ENCODE measurements around the gene MAN1C1. TPM values are rescaled to one million over a fixed set of nuclear protein-coding genes. Genes with fewer than 3 reads are reported as not detected.

Gene MAN1C1
- total and polyA plus RNA-seq, 2 donors (not counting 3 experiments of a cell fraction or from before 2014, with no cell fraction given) = 1.5 to 4.0 TPM

GRCh38 chr1:25766721-25767436 is 150.3 kb downstream of the MAN1C1 start:
- Histone ChIP-seq H2AFZ (ENCODE audit: low read depth, low read length) (no peak overlapping the region), H3K9me3 (replicated peaks; ENCODE audit: control insufficient read depth, insufficient read depth, low read length) (no peaks in the 10 kb centered on the region), H3K4me2 (ENCODE audit: insufficient read depth, low read length) (no peak overlapping the region), H3K4me1 (ENCODE audit: control insufficient read depth, extremely low read depth, insufficient read depth, low read length) (no peaks in the 10 kb centered on the region), H3K9ac (replicated peaks; ENCODE audit: extremely low read depth, insufficient read depth, low read length) (no peak overlapping the region), H3K27ac (ENCODE audit: insufficient read depth, low read depth, low read length) (no peak overlapping the region), H3K79me2 (ENCODE audit: control insufficient read depth, insufficient read depth, low read length) (no peaks in the 10 kb centered on the region), H4K20me1 (replicated peaks; ENCODE audit: control insufficient read depth, extremely low read depth, insufficient read depth, low read length) (no peaks in the 10 kb centered on the region), H3K4me3 (replicated peaks in 1 of 3; ENCODE audit: insufficient read depth in 1 of 3, low read depth in 1 of 3, low read length in 3 of 3) (no peak overlapping the region), H3K36me3 (ENCODE audit: control insufficient read depth in 2 of 2, extremely low read depth in 1 of 2, insufficient read depth in 2 of 2, low read length in 2 of 2) (no peaks in the 10 kb centered on the region), H3K9me1 (replicated peaks; ENCODE audit: control insufficient read depth, extremely low read depth, insufficient read depth, low read length) (no peaks in the 10 kb centered on the region), H3K27me3 (ENCODE audit: control insufficient read depth in 2 of 2, insufficient read depth in 2 of 2, low read length in 2 of 2) (no peaks in the 10 kb centered on the region)
- dilution Hi-C loops (cut with MboI; ENCODE audit: extremely low pct_ligation_motif_present, low sequenced_read_pairs) (no loop called here), intact Hi-C loops (cut with micrococcal nuclease) (no loop called here)
- ChIA-PET POLR2A (no interaction called here), CTCF (interaction anchor here (1.2 to 1.3 kb wide), 2 partner anchors 7 to 158 kb away, joined by 4 read pairs; no protein-coding TSS in a partner anchor)
- no peak for TF ChIP-seq MYC (IDR thresholded peaks at IDR 0.05; ENCODE audit: low read depth, low read length)
- TF ChIP-seq POLR2A (IDR thresholded peaks at IDR 0.05; ENCODE audit: low read depth, low read length) = no peak
- TF ChIP-seq MAX (IDR thresholded peaks at IDR 0.05; ENCODE audit: insufficient read depth, insufficient read length) = no peak
- TF ChIP-seq JUN (IDR thresholded peaks at IDR 0.05; ENCODE audit: borderline replicate concordance, insufficient read depth, insufficient read length, low read depth) = no peak
- no peak for TF ChIP-seq EZH2 (IDR thresholded peaks at IDR 0.05; ENCODE audit: borderline replicate concordance, low read depth, low read length, severe bottlenecking)
- TF ChIP-seq GATA2 (IDR thresholded peaks at IDR 0.05; ENCODE audit: insufficient read depth, insufficient read length, low read depth, low read length) = no peak
- TF ChIP-seq CTCF (IDR thresholded peaks at IDR 0.05; ENCODE audit: extremely low read depth in 1 of 2, insufficient read depth in 1 of 2, low read depth in 1 of 2, low read length in 2 of 2) = no peak
- no peak for TF ChIP-seq FOS (IDR thresholded peaks at IDR 0.05; ENCODE audit: borderline replicate concordance, insufficient read depth, low read length)
- no peak for TF ChIP-seq POLR2AphosphoS5 (IDR thresholded peaks at IDR 0.05; ENCODE audit: insufficient read depth, low read depth, low read length)
- DNase-seq (ENCODE audit: low read depth, low spot score) (no peak), FAIRE-seq (no peak)
- BruUV-seq (replicated peaks) = no TSS peak

Data from endothelial cell of umbilical vein (primary cell).